KG1 (cell line): ENCODE measurements around the gene USP28.
"Not testable (repeated sequence)": the region's sequence is repeated elsewhere in the genome, so short reads cannot be mapped to it uniquely, and the experiment has no call there.

ENCODE experiments used
- DNase-seq: peaks from one replicate; lab custom pipeline; 2025; lab: John Stamatoyannopoulos, UW

The USP28 gene

DNA sequence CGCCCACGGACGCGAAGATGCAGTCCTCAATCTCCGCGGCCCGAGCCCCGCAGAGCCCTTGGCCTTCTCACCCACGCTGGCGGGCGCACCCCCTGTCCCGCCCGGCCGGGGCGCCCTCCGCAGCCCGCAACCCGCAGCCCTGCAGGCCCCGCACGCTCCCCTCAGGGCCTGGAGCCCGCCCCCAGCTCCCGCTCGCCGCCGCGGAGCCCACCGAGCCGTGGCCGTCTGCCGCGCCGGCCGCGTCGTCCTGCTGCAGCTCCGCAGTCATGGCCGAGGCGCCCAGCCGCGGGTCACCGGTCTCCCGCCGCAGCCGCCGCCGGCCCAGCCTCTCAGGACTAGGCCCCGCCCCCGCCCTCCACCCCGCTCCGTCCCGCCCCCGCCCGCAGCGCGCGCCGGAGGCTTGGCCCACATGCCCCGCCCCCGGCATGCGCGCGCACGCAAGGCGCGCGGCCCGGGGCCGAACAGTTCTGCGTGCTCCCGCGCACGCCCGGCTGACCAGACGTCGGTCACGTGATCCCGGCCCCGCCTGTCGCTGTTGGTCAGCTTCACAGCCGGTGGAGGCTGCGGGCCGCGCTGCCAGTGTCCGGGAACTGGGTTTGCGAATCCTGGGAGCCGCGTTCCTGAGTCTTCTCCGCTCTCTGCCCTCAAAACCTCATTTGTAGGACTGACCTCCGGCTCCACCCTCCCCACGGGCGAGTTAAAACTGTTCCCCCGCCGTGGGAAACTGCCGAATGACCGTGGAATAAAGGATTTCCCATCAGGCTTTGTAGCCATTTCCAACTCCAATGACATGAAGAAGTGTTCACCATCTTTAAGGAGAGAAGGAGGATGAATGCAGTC is at the start of gene USP28:
Gene USP28, minus strand, starts transcription at position 339 of the 840 bp plus-strand sequence. Its CDS starts 71 bp downstream, at position 268.
- DNase-seq = peak; percentile 90

GRCh38 chr11:113923572-113923971 is 48.2 kb upstream of the USP28 start:
- no peak for DNase-seq

- DNase-seq = not testable (repeated sequence)
These were observed 36.1 kb upstream of the USP28 start for GRCh38 chr11:113911491-113911890.

- no peak for DNase-seq
These were observed 32.7 kb upstream of the USP28 start for GRCh38 chr11:113908098-113908497.

- no peak for DNase-seq
These were observed 32.3 kb upstream of the USP28 start for GRCh38 chr11:113907681-113908080.

- no peak for DNase-seq
These were observed 31.8 kb upstream of the USP28 start for GRCh38 chr11:113907152-113907551.

- DNase-seq = no peak
These were observed 31.1 kb upstream of the USP28 start for GRCh38 chr11:113906516-113906915.

- DNase-seq = no peak
These were observed 30.7 kb upstream of the USP28 start for GRCh38 chr11:113906038-113906437.

- no peak for DNase-seq
These were observed 29.2 kb upstream of the USP28 start, which contains the start of gene HTR3B for GRCh38 chr11:113904379-113905101. TSS of gene HTR3B (plus strand) at chr11:113904796. CDS start at chr11:113904934, 138 bp downstream.

- DNase-seq = no peak
These were observed 25.8 kb upstream of the USP28 start for GRCh38 chr11:113901141-113901540.

DNA sequence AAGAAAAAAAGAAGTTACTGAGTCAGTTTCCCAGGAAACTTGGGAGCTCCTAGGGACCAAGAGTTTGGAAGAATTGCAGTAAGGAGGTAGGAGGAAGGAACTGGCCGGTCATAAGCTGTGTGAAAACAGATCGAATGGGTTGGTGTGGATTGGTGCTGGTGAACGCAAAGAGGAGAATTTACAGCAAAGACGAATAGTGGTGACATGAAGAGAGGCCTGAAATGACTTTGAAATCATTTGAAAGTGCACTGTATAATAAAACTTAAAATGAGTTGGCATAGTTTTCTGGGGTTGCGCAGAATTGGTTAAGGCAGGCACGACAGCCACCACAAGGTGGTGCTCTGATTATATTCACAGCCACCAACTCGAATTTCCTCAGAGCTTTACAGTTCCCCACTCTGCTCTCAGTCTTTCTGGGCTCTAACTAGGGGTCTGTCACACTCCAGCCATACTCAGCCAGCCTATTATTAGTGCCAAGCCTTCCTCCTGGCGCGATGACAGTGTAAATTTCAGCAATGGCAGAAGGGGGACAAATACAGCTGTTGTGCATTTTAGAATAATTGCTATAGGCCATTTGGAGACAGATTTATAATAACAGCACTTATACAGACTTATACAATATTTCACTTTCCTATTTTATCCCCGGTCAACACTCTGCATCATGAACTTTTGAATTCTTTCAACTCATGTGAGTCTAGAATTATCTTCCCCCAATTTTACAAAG is 20.9 kb upstream of the USP28 start:
- peak; percentile 40 for DNase-seq

GRCh38 chr11:113895367-113896155 is 20.2 kb upstream of the USP28 start:
- no peak for DNase-seq

DNA sequence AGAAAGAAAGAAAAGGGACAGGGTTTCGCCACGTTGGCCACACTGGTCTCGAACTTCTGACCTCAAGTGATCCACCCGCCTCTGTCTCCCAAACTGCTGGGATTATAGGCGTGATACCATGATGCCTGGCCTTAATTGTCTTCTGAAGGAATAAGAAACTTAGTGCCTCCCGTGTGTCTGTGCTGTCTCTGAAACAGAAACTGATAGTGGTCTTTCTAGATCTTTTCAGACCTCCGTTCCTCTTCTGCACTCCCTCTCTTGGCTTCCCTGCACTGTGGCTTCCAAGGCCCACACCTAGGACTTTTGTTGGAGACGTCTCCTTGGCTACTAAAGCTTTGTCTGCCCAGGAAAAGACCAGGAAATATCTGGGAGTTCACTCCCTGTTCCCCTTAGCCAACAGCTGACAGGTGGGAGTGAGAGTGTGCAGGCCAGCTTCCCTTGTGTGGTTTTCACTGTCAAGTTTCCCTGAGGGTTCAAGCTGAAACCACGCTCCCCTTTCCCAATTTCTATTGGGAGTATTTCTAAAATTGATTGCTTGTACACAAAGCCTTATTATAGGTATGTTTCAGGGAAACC is 19.1 kb upstream of the USP28 start:
- DNase-seq = no peak

GRCh38 chr11:113888848-113889247 is 13.5 kb upstream of the USP28 start:
- DNase-seq = no peak

DNA sequence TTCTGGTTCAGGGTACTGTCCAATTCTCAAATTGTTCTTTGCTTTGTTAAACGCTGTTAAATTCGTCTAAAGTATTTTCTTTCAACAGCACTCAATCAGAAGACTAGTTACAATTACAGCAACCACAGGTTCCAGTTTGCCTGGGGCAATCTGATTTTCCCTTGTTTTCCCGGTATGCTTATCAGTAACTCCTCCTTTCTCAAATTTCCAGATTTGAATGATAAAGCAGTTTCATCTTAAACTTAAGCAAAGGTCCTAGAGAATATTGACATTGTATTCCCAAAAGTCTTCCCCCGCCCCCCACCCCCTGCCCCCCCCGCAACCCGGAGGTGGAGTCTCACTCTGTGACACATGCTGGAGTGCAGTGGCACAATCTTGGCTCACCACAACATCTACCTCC is 10.5 kb upstream of the USP28 start:
- no peak for DNase-seq

DNA sequence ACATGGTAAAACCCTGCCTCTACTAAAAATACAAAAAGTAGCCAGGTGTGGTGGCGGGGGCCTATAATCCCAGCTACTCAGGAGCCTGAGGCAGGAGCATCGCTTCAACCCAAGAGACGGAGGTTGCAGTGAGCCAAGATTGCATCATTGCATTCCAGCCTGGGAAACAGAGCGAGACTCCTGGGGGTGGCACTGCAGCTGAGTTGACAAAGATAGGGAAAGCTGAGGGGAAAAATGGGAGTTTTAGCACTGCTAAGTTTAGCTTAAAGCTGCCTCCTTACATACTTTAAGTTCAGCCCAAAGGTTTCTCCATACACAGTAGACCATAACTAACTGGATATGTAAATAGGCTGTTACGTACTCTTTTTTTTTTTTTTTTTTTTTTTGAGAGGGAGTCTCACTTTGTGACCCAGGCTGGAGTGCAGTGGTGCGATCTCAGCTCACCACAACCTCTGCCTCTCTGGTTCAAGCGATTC is 9.0 kb upstream of the USP28 start:
- DNase-seq = no peak

- no peak for DNase-seq
These were observed 6.5 kb upstream of the USP28 start for GRCh38 chr11:113881856-113882255.

GRCh38 chr11:113880971-113881370 is 5.6 kb upstream of the USP28 start:
- no peak for DNase-seq

GRCh38 chr11:113879446-113879845 is 4.1 kb upstream of the USP28 start:
- not testable (repeated sequence) for DNase-seq

DNA sequence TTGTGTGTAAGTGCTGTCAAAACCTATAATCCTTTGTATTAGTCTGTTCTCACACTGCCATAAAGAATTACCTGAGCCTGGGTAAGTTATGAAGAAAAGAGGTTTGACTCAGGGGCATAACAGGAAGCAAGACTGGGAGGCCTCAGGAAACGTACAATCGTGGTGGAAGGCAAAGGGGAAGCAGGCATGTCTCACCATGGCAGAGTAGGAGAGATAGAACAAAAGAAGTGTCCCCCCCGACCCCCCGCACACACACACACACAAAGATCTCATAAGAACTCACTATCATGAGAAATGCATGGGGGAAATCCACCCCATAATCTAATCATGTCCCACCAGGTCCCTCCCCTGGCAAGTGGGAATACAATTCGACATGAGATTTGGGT is 2.3 kb upstream of the USP28 start:
- no peak for DNase-seq
